K562 (cell line): Measurements from ENCODE around the gene CD248. TPM values are rescaled to one million over a fixed set of nuclear protein-coding genes. Genes with fewer than 3 reads are reported as not detected.

Experiments
- CCNT2 ChIP-seq: IDR thresholded peaks from 2 replicates; pipeline ENCODE4 v1.6.1; 2011; ENCODE audit warnings: borderline replicate concordance, low read depth, mild to moderate bottlenecking, moderate library complexity, mixed read lengths, low read length; ENCODE audit not compliant: insufficient read length; ENCODE audit errors: extremely low read depth
- FOXK1 ChIP-seq: sonication (generic); formaldehyde crosslinking; IDR thresholded peaks from 2 replicates; pipeline ENCODE4 v1.8.0; 2022; ENCODE audit warnings: missing genetic modification reagents, mild to moderate bottlenecking, borderline replicate concordance
- HDAC8 ChIP-seq: fragments of 450-650 bp; IDR thresholded peaks from 2 replicates; pipeline ENCODE4 v1.6.1; 2016; ENCODE audit warnings: mild to moderate bottlenecking, missing genetic modification characterization, moderate library complexity, missing compliant biosample characterization
- PHF21A ChIP-seq: fragments of 450-650 bp; IDR thresholded peaks from 2 replicates; pipeline ENCODE4 v1.6.1; 2017; ENCODE audit warnings: low read depth, borderline replicate concordance
- SMARCA4 ChIP-seq: fragments of 450-650 bp; IDR thresholded peaks from 2 replicates; pipeline ENCODE4 v1.6.1; 2016
- TGIF2 ChIP-seq: sonication (generic); formaldehyde crosslinking; IDR thresholded peaks from 2 replicates; pipeline ENCODE4 v1.8.1; 2022; ENCODE audit warnings: mild to moderate bottlenecking, missing genetic modification reagents, moderate library complexity
- ZNF197 ChIP-seq: fragments of 200-800 bp; sonication (Bioruptor generic); IDR thresholded peaks from 2 replicates; pipeline ENCODE4 v1.6.1; 2016; ENCODE audit warnings: low read depth, missing genetic modification characterization, missing compliant biosample characterization
- ZNF282 ChIP-seq: sonication (generic); formaldehyde crosslinking; IDR thresholded peaks from 2 replicates; pipeline ENCODE4 v1.8.1; 2023; ENCODE audit warnings: missing genetic modification reagents
- ZNF431 ChIP-seq: sonication (generic); formaldehyde crosslinking; IDR thresholded peaks from 2 replicates; pipeline ENCODE4 v1.8.0; 2022; ENCODE audit warnings: mild to moderate bottlenecking, missing genetic modification reagents
- polyA plus RNA-seq, 8 experiments: library from polyadenylated mRNA; depleted of rRNA in 4 of 8; stranded (reverse) in 5 of 8; unstranded in 3 of 8; fragments of >200 nt; fragmentation: Nextera tagmentation in 2 of 8; fragmentation: Illumina TruSeq in 1 of 8; extraction: Ambion mirVana in 2 of 8; extraction: Trizol in 1 of 8; gene quantifications; 2 replicates each; pipeline versions ENCODE4 v1.2.1 to v1.2.3, GENCODE V29; 2011 to 2014; ENCODE audit warnings: inconsistent platforms in 1 of 8, missing spikeins in 1 of 8
- total RNA-seq, 7 experiments: library from RNA; depleted of rRNA in 6 of 7; stranded (reverse); fragments of >200 nt in 6 of 7; fragmentation: Illumina TruSeq in 2 of 7; extraction: Trizol in 2 of 7; gene quantifications; 2 replicates each; pipeline versions ENCODE4 v1.2.1 to v1.2.3, GENCODE V29; 2011 to 2021; ENCODE audit warnings: low replicate concordance in 1 of 7
- TF ChIP-seq, protein P1 (sequence below): sonication (generic); IDR thresholded peaks from 2 replicates; pipeline ENCODE4 v1.6.1; 2016
- TF ChIP-seq, protein P2 (sequence below): sonication (generic); formaldehyde crosslinking; IDR thresholded peaks from 2 replicates; pipeline ENCODE4 v1.8.0; 2022; ENCODE audit warnings: mild to moderate bottlenecking, missing genetic modification reagents
- TF ChIP-seq, protein P3 (sequence below): fragments of 450-650 bp; IDR thresholded peaks from 2 replicates; pipeline ENCODE4 v1.6.1; 2017; ENCODE audit warnings: mild to moderate bottlenecking, moderate library complexity
- TF ChIP-seq, protein P4 (sequence below): sonication (generic); formaldehyde crosslinking; IDR thresholded peaks from 2 replicates; pipeline ENCODE4 v1.8.0; 2022; ENCODE audit warnings: missing genetic modification reagents, mild to moderate bottlenecking, moderate library complexity, borderline replicate concordance
- TF ChIP-seq, protein P5 (sequence below): fragments of 450-650 bp; formaldehyde crosslinking; IDR thresholded peaks from 2 replicates; pipeline ENCODE4 v1.4.0; 2020; ENCODE audit warnings: mild to moderate bottlenecking, moderate library complexity

Gene CD248
- total and polyA plus RNA-seq, 9 of the 15 experiments (the other 6 are each of a cell fraction or from before 2014, with no cell fraction given) = 0.09 TPM; not detected in 8

GRCh38 chr11:66289548-66290329 is 27.1 kb downstream of the CD248 start (continued):
- peak; percentile 20 for TF ChIP-seq CCNT2
- TF ChIP-seq, protein P1, sequence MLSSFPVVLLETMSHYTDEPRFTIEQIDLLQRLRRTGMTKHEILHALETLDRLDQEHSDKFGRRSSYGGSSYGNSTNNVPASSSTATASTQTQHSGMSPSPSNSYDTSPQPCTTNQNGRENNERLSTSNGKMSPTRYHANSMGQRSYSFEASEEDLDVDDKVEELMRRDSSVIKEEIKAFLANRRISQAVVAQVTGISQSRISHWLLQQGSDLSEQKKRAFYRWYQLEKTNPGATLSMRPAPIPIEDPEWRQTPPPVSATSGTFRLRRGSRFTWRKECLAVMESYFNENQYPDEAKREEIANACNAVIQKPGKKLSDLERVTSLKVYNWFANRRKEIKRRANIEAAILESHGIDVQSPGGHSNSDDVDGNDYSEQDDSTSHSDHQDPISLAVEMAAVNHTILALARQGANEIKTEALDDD = 0 out of 2 replicates have a peak, but pooled peaks have one; percentile 16
- TF ChIP-seq, protein P2, sequence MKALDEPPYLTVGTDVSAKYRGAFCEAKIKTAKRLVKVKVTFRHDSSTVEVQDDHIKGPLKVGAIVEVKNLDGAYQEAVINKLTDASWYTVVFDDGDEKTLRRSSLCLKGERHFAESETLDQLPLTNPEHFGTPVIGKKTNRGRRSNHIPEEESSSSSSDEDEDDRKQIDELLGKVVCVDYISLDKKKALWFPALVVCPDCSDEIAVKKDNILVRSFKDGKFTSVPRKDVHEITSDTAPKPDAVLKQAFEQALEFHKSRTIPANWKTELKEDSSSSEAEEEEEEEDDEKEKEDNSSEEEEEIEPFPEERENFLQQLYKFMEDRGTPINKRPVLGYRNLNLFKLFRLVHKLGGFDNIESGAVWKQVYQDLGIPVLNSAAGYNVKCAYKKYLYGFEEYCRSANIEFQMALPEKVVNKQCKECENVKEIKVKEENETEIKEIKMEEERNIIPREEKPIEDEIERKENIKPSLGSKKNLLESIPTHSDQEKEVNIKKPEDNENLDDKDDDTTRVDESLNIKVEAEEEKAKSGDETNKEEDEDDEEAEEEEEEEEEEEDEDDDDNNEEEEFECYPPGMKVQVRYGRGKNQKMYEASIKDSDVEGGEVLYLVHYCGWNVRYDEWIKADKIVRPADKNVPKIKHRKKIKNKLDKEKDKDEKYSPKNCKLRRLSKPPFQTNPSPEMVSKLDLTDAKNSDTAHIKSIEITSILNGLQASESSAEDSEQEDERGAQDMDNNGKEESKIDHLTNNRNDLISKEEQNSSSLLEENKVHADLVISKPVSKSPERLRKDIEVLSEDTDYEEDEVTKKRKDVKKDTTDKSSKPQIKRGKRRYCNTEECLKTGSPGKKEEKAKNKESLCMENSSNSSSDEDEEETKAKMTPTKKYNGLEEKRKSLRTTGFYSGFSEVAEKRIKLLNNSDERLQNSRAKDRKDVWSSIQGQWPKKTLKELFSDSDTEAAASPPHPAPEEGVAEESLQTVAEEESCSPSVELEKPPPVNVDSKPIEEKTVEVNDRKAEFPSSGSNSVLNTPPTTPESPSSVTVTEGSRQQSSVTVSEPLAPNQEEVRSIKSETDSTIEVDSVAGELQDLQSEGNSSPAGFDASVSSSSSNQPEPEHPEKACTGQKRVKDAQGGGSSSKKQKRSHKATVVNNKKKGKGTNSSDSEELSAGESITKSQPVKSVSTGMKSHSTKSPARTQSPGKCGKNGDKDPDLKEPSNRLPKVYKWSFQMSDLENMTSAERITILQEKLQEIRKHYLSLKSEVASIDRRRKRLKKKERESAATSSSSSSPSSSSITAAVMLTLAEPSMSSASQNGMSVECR (CRISPR knock-in tag) = peak; percentile 98
- TF ChIP-seq, protein P3, sequence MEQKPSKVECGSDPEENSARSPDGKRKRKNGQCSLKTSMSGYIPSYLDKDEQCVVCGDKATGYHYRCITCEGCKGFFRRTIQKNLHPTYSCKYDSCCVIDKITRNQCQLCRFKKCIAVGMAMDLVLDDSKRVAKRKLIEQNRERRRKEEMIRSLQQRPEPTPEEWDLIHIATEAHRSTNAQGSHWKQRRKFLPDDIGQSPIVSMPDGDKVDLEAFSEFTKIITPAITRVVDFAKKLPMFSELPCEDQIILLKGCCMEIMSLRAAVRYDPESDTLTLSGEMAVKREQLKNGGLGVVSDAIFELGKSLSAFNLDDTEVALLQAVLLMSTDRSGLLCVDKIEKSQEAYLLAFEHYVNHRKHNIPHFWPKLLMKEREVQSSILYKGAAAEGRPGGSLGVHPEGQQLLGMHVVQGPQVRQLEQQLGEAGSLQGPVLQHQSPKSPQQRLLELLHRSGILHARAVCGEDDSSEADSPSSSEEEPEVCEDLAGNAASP = no peak
- 0 out of 2 replicates have a peak, but pooled peaks have one; percentile 49 for TF ChIP-seq HDAC8 (tag)
- TF ChIP-seq ZNF431 (CRISPR knock-in tag) = peak; percentile 79
- TF ChIP-seq SMARCA4 = peak; percentile 76
- TF ChIP-seq, protein P4, sequence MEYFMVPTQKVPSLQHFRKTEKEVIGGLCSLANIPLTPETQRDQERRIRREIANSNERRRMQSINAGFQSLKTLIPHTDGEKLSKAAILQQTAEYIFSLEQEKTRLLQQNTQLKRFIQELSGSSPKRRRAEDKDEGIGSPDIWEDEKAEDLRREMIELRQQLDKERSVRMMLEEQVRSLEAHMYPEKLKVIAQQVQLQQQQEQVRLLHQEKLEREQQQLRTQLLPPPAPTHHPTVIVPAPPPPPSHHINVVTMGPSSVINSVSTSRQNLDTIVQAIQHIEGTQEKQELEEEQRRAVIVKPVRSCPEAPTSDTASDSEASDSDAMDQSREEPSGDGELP (CRISPR knock-in tag) = 0 out of 2 replicates have a peak, but pooled peaks have one; percentile 55
- peak; percentile 84; the same call in 1 of the 2 replicates for TF ChIP-seq ZNF282
- TF ChIP-seq, protein P5, sequence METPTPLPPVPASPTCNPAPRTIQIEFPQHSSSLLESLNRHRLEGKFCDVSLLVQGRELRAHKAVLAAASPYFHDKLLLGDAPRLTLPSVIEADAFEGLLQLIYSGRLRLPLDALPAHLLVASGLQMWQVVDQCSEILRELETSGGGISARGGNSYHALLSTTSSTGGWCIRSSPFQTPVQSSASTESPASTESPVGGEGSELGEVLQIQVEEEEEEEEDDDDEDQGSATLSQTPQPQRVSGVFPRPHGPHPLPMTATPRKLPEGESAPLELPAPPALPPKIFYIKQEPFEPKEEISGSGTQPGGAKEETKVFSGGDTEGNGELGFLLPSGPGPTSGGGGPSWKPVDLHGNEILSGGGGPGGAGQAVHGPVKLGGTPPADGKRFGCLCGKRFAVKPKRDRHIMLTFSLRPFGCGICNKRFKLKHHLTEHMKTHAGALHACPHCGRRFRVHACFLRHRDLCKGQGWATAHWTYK (CRISPR knock-in tag) = 0 out of 2 replicates have a peak, but pooled peaks have one; percentile 34
- 0 out of 2 replicates have a peak, but pooled peaks have one; percentile 47 for TF ChIP-seq FOXK1 (CRISPR knock-in tag)
- no peak for TF ChIP-seq TGIF2
- TF ChIP-seq PHF21A = 0 out of 2 replicates have a peak, but pooled peaks have one; percentile 38
- 0 out of 2 replicates have a peak, but pooled peaks have one; percentile 85 for TF ChIP-seq ZNF197 (CRISPR knock-in tag)
